ENCODE data around the gene MCF2L. TPM values are rescaled to one million over a fixed set of nuclear protein-coding genes. Genes with fewer than 3 reads are reported as not detected.

The MCF2L gene
- total RNA-seq, 1 donor from 2014 or later = 40.4 TPM

DNA sequence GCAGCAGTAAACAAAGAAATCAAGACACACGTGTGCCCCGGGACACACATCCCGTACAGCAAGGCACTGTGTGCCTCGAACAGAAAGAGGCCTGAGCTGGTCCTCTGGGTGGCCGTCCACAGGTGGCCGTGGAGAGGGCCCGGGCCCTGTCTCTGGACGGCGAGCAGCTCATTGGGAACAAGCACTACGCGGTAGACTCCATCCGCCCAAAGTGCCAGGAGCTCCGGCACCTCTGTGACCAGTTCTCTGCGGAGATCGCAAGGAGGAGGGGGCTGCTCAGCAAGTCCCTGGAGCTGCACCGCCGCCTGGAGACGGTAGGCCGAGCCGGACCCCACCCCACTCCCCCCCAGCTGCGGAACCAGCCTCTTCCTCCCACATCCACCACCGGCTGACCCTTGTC, 105.9 kb downstream of the MCF2L start:
- peaks cover 38% of the 10 kb centered on the region for H3K36me3 Mint-ChIP-seq
- no peak for DNase-seq (ENCODE audit: low spot score)
- Histone ChIP-seq H3K4me1 (no peaks in the 10 kb centered on the region), H3K4me3 (no peak overlapping the region), H3K9ac (no peak overlapping the region), H3K27ac (no peak overlapping the region), H3K27me3 (no peaks in the 10 kb centered on the region), H2AFZ (replicated peaks) (no peak overlapping the region), H3K79me2 (ENCODE audit: low read depth) (no peaks in the 10 kb centered on the region), H3K36me3 (no peaks in the 10 kb centered on the region), H4K20me1 (ENCODE audit: low read depth) (peaks cover 2% of the 10 kb centered on the region), H3K9me3 (ENCODE audit: low read depth) (no peaks in the 10 kb centered on the region), H3K4me2 (no peak overlapping the region), H3F3A (ENCODE audit: low read depth) (no peaks in the 10 kb centered on the region)
- TF ChIP-seq EZH2phosphoT487 (IDR thresholded peaks at IDR 0.05) (no peak), EZH2 (IDR thresholded peaks at IDR 0.05) (no peak)
- TF ChIP-seq, protein P1, sequence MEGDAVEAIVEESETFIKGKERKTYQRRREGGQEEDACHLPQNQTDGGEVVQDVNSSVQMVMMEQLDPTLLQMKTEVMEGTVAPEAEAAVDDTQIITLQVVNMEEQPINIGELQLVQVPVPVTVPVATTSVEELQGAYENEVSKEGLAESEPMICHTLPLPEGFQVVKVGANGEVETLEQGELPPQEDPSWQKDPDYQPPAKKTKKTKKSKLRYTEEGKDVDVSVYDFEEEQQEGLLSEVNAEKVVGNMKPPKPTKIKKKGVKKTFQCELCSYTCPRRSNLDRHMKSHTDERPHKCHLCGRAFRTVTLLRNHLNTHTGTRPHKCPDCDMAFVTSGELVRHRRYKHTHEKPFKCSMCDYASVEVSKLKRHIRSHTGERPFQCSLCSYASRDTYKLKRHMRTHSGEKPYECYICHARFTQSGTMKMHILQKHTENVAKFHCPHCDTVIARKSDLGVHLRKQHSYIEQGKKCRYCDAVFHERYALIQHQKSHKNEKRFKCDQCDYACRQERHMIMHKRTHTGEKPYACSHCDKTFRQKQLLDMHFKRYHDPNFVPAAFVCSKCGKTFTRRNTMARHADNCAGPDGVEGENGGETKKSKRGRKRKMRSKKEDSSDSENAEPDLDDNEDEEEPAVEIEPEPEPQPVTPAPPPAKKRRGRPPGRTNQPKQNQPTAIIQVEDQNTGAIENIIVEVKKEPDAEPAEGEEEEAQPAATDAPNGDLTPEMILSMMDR (IDR thresholded peaks at IDR 0.05) = no peak
- no peak overlapping the region for H3K27ac Mint-ChIP-seq
- peaks cover 2% of the 10 kb centered on the region for H3K27me3 Mint-ChIP-seq (ENCODE audit: insufficient read depth, low read depth)
- peaks cover 11% of the 10 kb centered on the region for H3K4me1 Mint-ChIP-seq
- no peaks in the 10 kb centered on the region for H3K9me3 Mint-ChIP-seq
- H3K4me3 Mint-ChIP-seq = no peak overlapping the region

DNA sequence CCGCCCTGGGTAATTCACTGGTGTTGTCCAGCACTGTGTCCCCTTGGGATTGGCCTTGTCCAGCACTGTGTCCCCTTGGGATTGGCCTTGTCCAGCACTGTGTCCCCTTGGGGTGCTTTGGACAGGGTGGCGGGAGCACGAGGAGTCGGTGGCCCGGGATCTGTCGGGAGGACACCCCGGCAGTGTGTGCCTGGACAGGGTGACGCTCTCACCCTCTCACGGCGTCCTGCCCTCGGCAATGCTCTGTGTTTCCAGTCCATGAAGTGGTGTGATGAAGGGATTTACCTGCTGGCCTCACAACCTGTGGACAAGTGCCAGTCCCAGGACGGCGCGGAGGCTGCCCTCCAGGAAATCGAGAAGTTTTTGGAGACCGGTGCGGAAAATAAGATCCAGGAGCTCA, 106.7 kb downstream of the MCF2L start:
- Histone ChIP-seq H3F3A (ENCODE audit: low read depth) (no peaks in the 10 kb centered on the region), H3K4me2 (no peak overlapping the region), H2AFZ (replicated peaks) (no peak overlapping the region), H3K27ac (no peak overlapping the region), H3K36me3 (no peaks in the 10 kb centered on the region), H3K9me3 (ENCODE audit: low read depth) (no peaks in the 10 kb centered on the region), H3K9ac (no peak overlapping the region), H3K4me1 (no peaks in the 10 kb centered on the region), H4K20me1 (ENCODE audit: low read depth) (no peaks in the 10 kb centered on the region), H3K4me3 (no peak overlapping the region), H3K79me2 (ENCODE audit: low read depth) (no peaks in the 10 kb centered on the region), H3K27me3 (no peaks in the 10 kb centered on the region)
- Mint-ChIP-seq H3K27me3 (ENCODE audit: insufficient read depth, low read depth) (peaks cover 2% of the 10 kb centered on the region), H3K36me3 (peaks cover 34% of the 10 kb centered on the region), H3K27ac (peak overlapping the region; percentile 66), H3K4me3 (no peak overlapping the region), H3K9me3 (no peaks in the 10 kb centered on the region), H3K4me1 (peaks cover 5% of the 10 kb centered on the region)
- TF ChIP-seq, protein P1 (IDR thresholded peaks at IDR 0.05) = no peak
- TF ChIP-seq EZH2phosphoT487 (IDR thresholded peaks at IDR 0.05) (no peak), EZH2 (IDR thresholded peaks at IDR 0.05) (no peak)
- no peak for DNase-seq (ENCODE audit: low spot score)

DNA sequence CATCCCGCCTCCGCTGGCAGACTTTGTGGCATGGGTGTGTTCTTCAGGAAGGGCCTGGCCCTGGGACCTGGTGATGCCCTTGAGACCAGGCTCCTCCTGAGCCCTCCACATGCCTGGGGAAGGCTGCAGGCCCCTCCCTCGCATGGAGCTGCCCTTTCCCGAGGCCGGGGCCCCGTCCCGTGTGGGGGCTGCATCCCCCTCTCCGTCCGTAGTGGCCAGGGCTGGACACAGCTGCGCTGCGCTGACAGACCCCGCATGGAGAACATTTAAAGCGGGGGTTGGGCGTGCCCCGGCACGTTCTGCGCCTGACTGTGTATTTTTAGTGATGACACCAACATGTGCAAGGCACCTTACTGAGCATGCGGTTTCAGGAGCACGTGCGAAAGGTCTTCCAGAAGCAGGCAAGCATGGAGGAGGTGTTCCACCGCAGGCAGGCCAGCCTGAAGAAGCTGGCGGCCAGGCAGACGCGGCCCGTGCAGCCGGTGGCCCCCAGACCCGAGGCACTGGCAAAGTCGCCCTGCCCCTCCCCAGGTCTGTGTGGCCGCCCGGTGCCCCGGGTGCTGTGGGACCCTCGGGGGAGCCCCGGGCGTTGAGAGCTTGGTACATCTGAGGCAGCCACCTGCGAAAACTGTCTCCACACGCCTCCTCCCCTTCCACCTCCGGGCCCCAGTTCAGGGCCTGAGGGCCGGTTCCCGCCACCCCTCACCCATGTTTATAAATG, 107.8 kb downstream of the MCF2L start:
- H3K27me3 ChIP-seq = no peaks in the 10 kb centered on the region
- H3K4me2 ChIP-seq = no peak overlapping the region
- H4K20me1 ChIP-seq (ENCODE audit: low read depth) = no peaks in the 10 kb centered on the region
- TF ChIP-seq EZH2phosphoT487 (IDR thresholded peaks at IDR 0.05) (no peak), EZH2 (IDR thresholded peaks at IDR 0.05) (no peak)
- TF ChIP-seq, protein P1 (IDR thresholded peaks at IDR 0.05) = no peak
- no peak overlapping the region for H3K27ac ChIP-seq
- H3K79me2 ChIP-seq (ENCODE audit: low read depth) = no peaks in the 10 kb centered on the region
- Mint-ChIP-seq H3K4me3 (no peak overlapping the region), H3K36me3 (peaks cover 29% of the 10 kb centered on the region), H3K27me3 (ENCODE audit: insufficient read depth, low read depth) (peaks cover 2% of the 10 kb centered on the region), H3K4me1 (no peaks in the 10 kb centered on the region), H3K27ac (no peak overlapping the region), H3K9me3 (no peaks in the 10 kb centered on the region)
- no peak overlapping the region for H3K9ac ChIP-seq
- no peak overlapping the region for H3K4me3 ChIP-seq
- no peak overlapping the region for H2AFZ ChIP-seq (replicated peaks)
- no peaks in the 10 kb centered on the region for H3F3A ChIP-seq (ENCODE audit: low read depth)
- no peaks in the 10 kb centered on the region for H3K36me3 ChIP-seq
- H3K4me1 ChIP-seq = no peaks in the 10 kb centered on the region
- H3K9me3 ChIP-seq (ENCODE audit: low read depth) = no peaks in the 10 kb centered on the region
- DNase-seq (ENCODE audit: low spot score) = no peak
